ES-I3 (cell line): Measurements from ENCODE around the gene DDX31.

Experiments used
- H3K36me3 ChIP-seq: 2 replicates; pipeline ENCODE4 v1.6.1; 2013; ENCODE audit warnings: mild to moderate bottlenecking, low read length, control low read depth, moderate library complexity; ENCODE audit not compliant: insufficient read depth
- H3K4me1 ChIP-seq: 2 replicates; pipeline ENCODE4 v1.6.1; 2013; ENCODE audit warnings: mild to moderate bottlenecking, control low read depth, low read length; ENCODE audit not compliant: insufficient read depth
- H3K9ac ChIP-seq: 2 replicates; pipeline ENCODE4 v1.6.1; 2013; ENCODE audit warnings: low read depth, mild to moderate bottlenecking, low read length, moderate library complexity
- H3K9me3 ChIP-seq: 2 replicates; pipeline ENCODE4 v1.6.1; 2013; ENCODE audit warnings: mild to moderate bottlenecking, low read length, moderate library complexity; ENCODE audit not compliant: control insufficient read depth, insufficient read depth

DDX31 gene

GRCh38 chr9:132663117-132663516 lies 6.7 kb downstream of the DDX31 start:
- peaks cover 8% of the 10 kb centered on the region; the same call in 1 of the 2 replicates for H3K4me1 ChIP-seq
- H3K9me3 ChIP-seq = no peaks in the 10 kb centered on the region
- H3K9ac ChIP-seq = no peak overlapping the region
- peaks cover 19% of the 10 kb centered on the region for H3K36me3 ChIP-seq

GRCh38 chr9:132662152-132662945 lies 7.4 kb downstream of the DDX31 start:
- Histone ChIP-seq H3K9me3 (no peaks in the 10 kb centered on the region), H3K36me3 (peaks cover 22% of the 10 kb centered on the region), H3K4me1 (peaks cover 5% of the 10 kb centered on the region; the same call in 1 of the 2 replicates), H3K9ac (no peak overlapping the region)

GRCh38 chr9:132656299-132656698 lies 13.5 kb downstream of the DDX31 start:
- peaks cover 20% of the 10 kb centered on the region for H3K36me3 ChIP-seq
- H3K4me1 ChIP-seq = no peaks in the 10 kb centered on the region
- H3K9me3 ChIP-seq = no peaks in the 10 kb centered on the region
- H3K9ac ChIP-seq = no peak overlapping the region

- Histone ChIP-seq H3K9ac (no peak overlapping the region), H3K36me3 (peaks cover 24% of the 10 kb centered on the region), H3K9me3 (no peaks in the 10 kb centered on the region), H3K4me1 (no peaks in the 10 kb centered on the region)
Measured at GRCh38 chr9:132651259-132651658, 18.5 kb downstream of the DDX31 start.

- Histone ChIP-seq H3K4me1 (no peaks in the 10 kb centered on the region), H3K36me3 (peaks cover 35% of the 10 kb centered on the region), H3K9me3 (no peaks in the 10 kb centered on the region), H3K9ac (no peak overlapping the region)
Measured at GRCh38 chr9:132648685-132649084, 21.1 kb downstream of the DDX31 start.

GRCh38 chr9:132648283-132648682 lies 21.5 kb downstream of the DDX31 start:
- no peaks in the 10 kb centered on the region for H3K9me3 ChIP-seq
- peaks cover 36% of the 10 kb centered on the region for H3K36me3 ChIP-seq
- no peaks in the 10 kb centered on the region for H3K4me1 ChIP-seq
- no peak overlapping the region for H3K9ac ChIP-seq

- Histone ChIP-seq H3K9ac (no peak overlapping the region), H3K4me1 (no peaks in the 10 kb centered on the region), H3K36me3 (peaks cover 40% of the 10 kb centered on the region)
Measured at GRCh38 chr9:132647806-132648205, 22.0 kb downstream of the DDX31 start.

GRCh38 chr9:132647355-132647754 lies 22.4 kb downstream of the DDX31 start:
- Histone ChIP-seq H3K9me3 (no peaks in the 10 kb centered on the region), H3K4me1 (no peaks in the 10 kb centered on the region), H3K36me3 (peaks cover 38% of the 10 kb centered on the region), H3K9ac (no peak overlapping the region)

More at GRCh38 chr9:132647806-132648205, 22.0 kb downstream of the DDX31 start:
- H3K9me3 ChIP-seq = no peaks in the 10 kb centered on the region

- no peaks in the 10 kb centered on the region for H3K4me1 ChIP-seq
- no peak overlapping the region for H3K9ac ChIP-seq
- no peaks in the 10 kb centered on the region for H3K9me3 ChIP-seq
- H3K36me3 ChIP-seq = peaks cover 35% of the 10 kb centered on the region
Measured at GRCh38 chr9:132646726-132647125, 23.1 kb downstream of the DDX31 start.

GRCh38 chr9:132645711-132646110 lies 24.1 kb downstream of the DDX31 start:
- H3K36me3 ChIP-seq = peaks cover 37% of the 10 kb centered on the region

GRCh38 chr9:132645306-132645705 lies 24.5 kb downstream of the DDX31 start:
- Histone ChIP-seq H3K36me3 (peaks cover 38% of the 10 kb centered on the region), H3K9me3 (no peaks in the 10 kb centered on the region), H3K9ac (no peak overlapping the region), H3K4me1 (no peaks in the 10 kb centered on the region)

More at GRCh38 chr9:132645711-132646110, 24.1 kb downstream of the DDX31 start:
- Histone ChIP-seq H3K4me1 (no peaks in the 10 kb centered on the region), H3K9me3 (no peaks in the 10 kb centered on the region), H3K9ac (no peak overlapping the region)

- Histone ChIP-seq H3K9ac (no peak overlapping the region), H3K4me1 (no peaks in the 10 kb centered on the region), H3K36me3 (peaks cover 38% of the 10 kb centered on the region), H3K9me3 (no peaks in the 10 kb centered on the region)
Measured at GRCh38 chr9:132644251-132644650, 25.5 kb downstream of the DDX31 start.

GRCh38 chr9:132641216-132641615 lies 28.6 kb downstream of the DDX31 start:
- Histone ChIP-seq H3K9me3 (no peaks in the 10 kb centered on the region), H3K36me3 (peaks cover 22% of the 10 kb centered on the region), H3K4me1 (no peaks in the 10 kb centered on the region), H3K9ac (no peak overlapping the region)

- H3K36me3 ChIP-seq = peaks cover 15% of the 10 kb centered on the region
- no peaks in the 10 kb centered on the region for H3K9me3 ChIP-seq
- H3K4me1 ChIP-seq = no peaks in the 10 kb centered on the region
- H3K9ac ChIP-seq = no peak overlapping the region
Measured at GRCh38 chr9:132639322-132639721, 30.5 kb downstream of the DDX31 start.

GRCh38 chr9:132638240-132638639 lies 31.5 kb downstream of the DDX31 start:
- peaks cover 14% of the 10 kb centered on the region for H3K36me3 ChIP-seq
- H3K9me3 ChIP-seq = no peaks in the 10 kb centered on the region
- no peak overlapping the region for H3K9ac ChIP-seq
- no peaks in the 10 kb centered on the region for H3K4me1 ChIP-seq
